ENCODE results near the gene DLG3.

GRCh38 chrX:70553516-70553915 lies 108.9 kb downstream of the DLG3 start:
- TF ChIP-seq CTCF (IDR thresholded peaks at IDR 0.05) (no peak), POLR2A (IDR thresholded peaks at IDR 0.05) (no peak)

Data from transverse colon (tissue), 3 donors.